HEK293 (cell line): Measurements from ENCODE around the gene TEAD1.

Experiments
- CTCF ChIA-PET: fragments of 350-600 bp; formaldehyde crosslinking; extraction: SDS; loops from one replicate; lab custom pipeline; 2021; ENCODE audit warnings: antibody characterized with exemption; lab: Yijun Ruan, JAX
- POLR2A ChIA-PET: fragments of 300-600 bp; formaldehyde crosslinking; extraction: SDS; loops from one replicate; lab custom pipeline; 2020; ENCODE audit warnings: antibody characterized with exemption, inconsistent platforms; lab: Yijun Ruan, JAX
- H3K27ac ChIP-seq: fragments of 200-500 bp; sonication (Bioruptor generic); 2 replicates; pipeline ENCODE4 v1.5.1; 2014; ENCODE audit warnings: low read depth, low read length, control low read depth, inconsistent platforms; ENCODE audit errors: extremely low read depth
- H3K36me3 ChIP-seq, 2 experiments: fragments of 200-500 bp in 1 of 2; sonication (Bioruptor generic) in 1 of 2; 1 replicate in 1 of 2; 2 replicates in 1 of 2; pipeline ENCODE4 v1.5.1; 2014 to 2017; ENCODE audit warnings: inconsistent platforms in 2 of 2, low read length in 2 of 2; ENCODE audit not compliant: control insufficient read depth in 2 of 2, insufficient read depth in 1 of 2
- H3K4me1 ChIP-seq: fragments of 200-500 bp; sonication (Bioruptor generic); 2 replicates; pipeline ENCODE4 v1.5.1; 2014; ENCODE audit warnings: mild to moderate bottlenecking, low read length, inconsistent platforms; ENCODE audit not compliant: control insufficient read depth, insufficient read depth
- H3K4me3 ChIP-seq: 2 replicates; pipeline ENCODE4 v1.5.1; 2011; ENCODE audit warnings: low read depth, mild to moderate bottlenecking, control low read depth, low read length, moderate library complexity
- H3K9me3 ChIP-seq: fragments of 200-500 bp; sonication (Bioruptor generic); 2 replicates; pipeline ENCODE4 v1.5.1; 2014; ENCODE audit warnings: low read depth, low read length, inconsistent platforms; ENCODE audit not compliant: control insufficient read depth, insufficient read depth
- KLF10 ChIP-seq: fragments of 450-650 bp; IDR thresholded peaks from 2 replicates; pipeline ENCODE4 v1.5.1; 2018; ENCODE audit warnings: missing biosample characterization, mild to moderate bottlenecking, missing genetic modification characterization
- KLF7 ChIP-seq: fragments of 450-650 bp; formaldehyde crosslinking; IDR thresholded peaks from 2 replicates; pipeline ENCODE4 v1.5.1; 2016; ENCODE audit warnings: missing biosample characterization, missing genetic modification characterization, borderline replicate concordance
- REPIN1 ChIP-seq: fragments of 450-650 bp; formaldehyde crosslinking; IDR thresholded peaks from 2 replicates; pipeline ENCODE4 v1.5.1; 2017; ENCODE audit warnings: missing biosample characterization, missing genetic modification characterization, low read depth
- SCRT1 ChIP-seq: fragments of 450-650 bp; formaldehyde crosslinking; IDR thresholded peaks from 2 replicates; pipeline ENCODE4 v1.5.1; 2016; ENCODE audit warnings: missing biosample characterization, missing genetic modification characterization, borderline replicate concordance
- ZBTB20 ChIP-seq: fragments of 450-650 bp; formaldehyde crosslinking; IDR thresholded peaks from 2 replicates; pipeline ENCODE4 v1.5.1; 2016; ENCODE audit warnings: missing biosample characterization, missing genetic modification characterization
- ZBTB44 ChIP-seq: fragments of 450-650 bp; IDR thresholded peaks from 2 replicates; pipeline ENCODE4 v1.5.1; 2018; ENCODE audit warnings: missing biosample characterization, mild to moderate bottlenecking, missing genetic modification characterization
- ZBTB48 ChIP-seq: fragments of 450-650 bp; formaldehyde crosslinking; IDR thresholded peaks from 2 replicates; pipeline ENCODE4 v1.5.1; 2016; ENCODE audit warnings: missing biosample characterization, missing genetic modification characterization
- ZBTB49 ChIP-seq: fragments of 450-650 bp; formaldehyde crosslinking; IDR thresholded peaks from 2 replicates; pipeline ENCODE4 v1.5.1; 2016; ENCODE audit warnings: missing biosample characterization, missing genetic modification characterization, low read depth
- ZBTB8A ChIP-seq: fragments of 450-650 bp; formaldehyde crosslinking; IDR thresholded peaks from 2 replicates; pipeline ENCODE4 v1.5.1; 2016; ENCODE audit warnings: missing biosample characterization, missing genetic modification characterization
- ZIC2 ChIP-seq: fragments of 450-650 bp; formaldehyde crosslinking; IDR thresholded peaks from 2 replicates; pipeline ENCODE4 v1.5.1; 2016; ENCODE audit warnings: missing biosample characterization, missing genetic modification characterization
- ZNF10 ChIP-seq: fragments of 450-650 bp; formaldehyde crosslinking; IDR thresholded peaks from 2 replicates; pipeline ENCODE4 v1.5.1; 2017; ENCODE audit warnings: missing biosample characterization, missing genetic modification characterization
- ZNF121 ChIP-seq: fragments of 450-650 bp; formaldehyde crosslinking; IDR thresholded peaks from 2 replicates; pipeline ENCODE4 v1.5.1; 2016; ENCODE audit warnings: missing biosample characterization, missing genetic modification characterization
- ZNF2 ChIP-seq: fragments of 450-650 bp; formaldehyde crosslinking; IDR thresholded peaks from 2 replicates; pipeline ENCODE4 v1.5.1; 2016; ENCODE audit warnings: missing biosample characterization, missing genetic modification characterization
- ZNF239 ChIP-seq: fragments of 450-650 bp; formaldehyde crosslinking; IDR thresholded peaks from 2 replicates; pipeline ENCODE4 v1.5.1; 2016; ENCODE audit warnings: missing biosample characterization, missing genetic modification characterization
- ZNF292 ChIP-seq: fragments of 450-650 bp; formaldehyde crosslinking; IDR thresholded peaks from 2 replicates; pipeline ENCODE4 v1.5.1; 2016; ENCODE audit warnings: low read depth, missing biosample characterization, missing genetic modification characterization, borderline replicate concordance
- ZNF350 ChIP-seq: fragments of 450-650 bp; formaldehyde crosslinking; IDR thresholded peaks from 2 replicates; pipeline ENCODE4 v1.5.0; 2017; ENCODE audit warnings: missing biosample characterization, mild to moderate bottlenecking, missing genetic modification characterization
- ZNF354C ChIP-seq: fragments of 450-650 bp; formaldehyde crosslinking; IDR thresholded peaks from 2 replicates; pipeline ENCODE4 v1.5.1; 2016; ENCODE audit warnings: missing biosample characterization, missing genetic modification characterization, low read depth, borderline replicate concordance
- ZNF366 ChIP-seq: fragments of 450-650 bp; formaldehyde crosslinking; conservative IDR thresholded peaks from 2 replicates; pipeline ENCODE4 v1.5.1; 2016; ENCODE audit warnings: missing biosample characterization, missing genetic modification characterization
- ZNF426 ChIP-seq: fragments of 450-650 bp; formaldehyde crosslinking; IDR thresholded peaks from 2 replicates; pipeline ENCODE4 v1.5.1; 2017; ENCODE audit warnings: missing biosample characterization, missing genetic modification characterization, mild to moderate bottlenecking, inconsistent platforms, moderate library complexity
- ZNF561 ChIP-seq: fragments of 450-650 bp; IDR thresholded peaks from 2 replicates; pipeline ENCODE4 v1.5.1; 2018; ENCODE audit warnings: missing biosample characterization, missing genetic modification characterization, borderline replicate concordance
- ZNF645 ChIP-seq: fragments of 450-650 bp; formaldehyde crosslinking; IDR thresholded peaks from 2 replicates; pipeline ENCODE4; 2016; ENCODE audit warnings: missing biosample characterization, missing genetic modification characterization
- ZNF660 ChIP-seq: fragments of 450-650 bp; IDR thresholded peaks from 2 replicates; pipeline ENCODE4 v1.5.1; 2018; ENCODE audit warnings: missing biosample characterization, mild to moderate bottlenecking, missing genetic modification characterization
- ZNF707 ChIP-seq: fragments of 450-650 bp; formaldehyde crosslinking; IDR thresholded peaks from 2 replicates; pipeline ENCODE4 v1.5.1; 2016; ENCODE audit warnings: missing biosample characterization, missing genetic modification characterization
- ZNF791 ChIP-seq: fragments of 450-650 bp; formaldehyde crosslinking; IDR thresholded peaks from 2 replicates; pipeline ENCODE4 v1.5.1; 2016; ENCODE audit warnings: missing biosample characterization, missing genetic modification characterization
- ZNF830 ChIP-seq: fragments of 450-650 bp; IDR thresholded peaks from 2 replicates; pipeline ENCODE4 v1.5.0; 2018; ENCODE audit warnings: missing biosample characterization, missing genetic modification characterization, low read depth, mild to moderate bottlenecking, moderate library complexity
- ZNF837 ChIP-seq: fragments of 450-650 bp; formaldehyde crosslinking; IDR thresholded peaks from 2 replicates; pipeline ENCODE4 v1.5.1; 2016; ENCODE audit warnings: missing biosample characterization, missing genetic modification characterization

Gene TEAD1

GRCh38 chr11:12800871-12801270, 126.7 kb downstream of the TEAD1 start:
- Histone ChIP-seq H3K4me1 (peaks cover 32% of the 10 kb centered on the region), H3K9me3 (no peaks in the 10 kb centered on the region), H3K4me3 (no peak overlapping the region), H3K36me3 (no peaks in the 10 kb centered on the region), H3K27ac (peak overlapping the region; percentile 42; the same call in 1 of the 2 replicates)
- ChIA-PET POLR2A (interaction anchor here (1.1 kb wide), 1 partner anchor 14 kb away, joined by 3 read pairs; no protein-coding TSS in a partner anchor), CTCF (interaction anchor here (0.6 to 2.2 kb wide), 5 partner anchors 9 to 1775 kb away, joined by 3 to 7 read pairs (median 3); no protein-coding TSS in a partner anchor)
- 0 out of 2 replicates have a peak, but pooled peaks have one; percentile 9 for TF ChIP-seq ZBTB8A (tag by site-specific recombination)
- TF ChIP-seq ZIC2 (tag by site-specific recombination): no peak

GRCh38 chr11:12801976-12802375, 127.8 kb downstream of the TEAD1 start:
- ChIA-PET POLR2A (no interaction called here), CTCF (interaction anchor here (0.6 kb wide), 1 partner anchor 533 kb away, joined by 3 read pairs; no protein-coding TSS in a partner anchor)
- Histone ChIP-seq H3K9me3 (no peaks in the 10 kb centered on the region), H3K27ac (no peak overlapping the region; the same call in 1 of the 2 replicates), H3K36me3 (no peaks in the 10 kb centered on the region), H3K4me1 (peaks cover 32% of the 10 kb centered on the region), H3K4me3 (no peak overlapping the region)
- TF ChIP-seq ZBTB48 (no peak), ZBTB8A (tag by site-specific recombination) (0 out of 2 replicates have a peak, but pooled peaks have one; percentile 21)

- POLR2A ChIA-PET: interaction anchor here (1.0 kb wide), 1 partner anchor 98 kb away, joined by 3 read pairs; no protein-coding TSS in a partner anchor
- Histone ChIP-seq H3K4me1 (peaks cover 32% of the 10 kb centered on the region), H3K4me3 (no peak overlapping the region), H3K36me3 (no peaks in the 10 kb centered on the region), H3K9me3 (no peaks in the 10 kb centered on the region), H3K27ac (peak overlapping the region; percentile 53; the same call in 1 of the 2 replicates)
- CTCF ChIA-PET: interaction anchor here (0.6 to 1.2 kb wide), 2 partner anchors 19 to 87 kb away, joined by 3 read pairs; no protein-coding TSS in a partner anchor
- TF ChIP-seq ZNF354C (tag by site-specific recombination): no peak
- no peak for TF ChIP-seq ZBTB49
- no peak for TF ChIP-seq ZNF2
- TF ChIP-seq ZBTB44 (tag by site-specific recombination): peak; percentile 4; the same call in 1 of the 2 replicates
- no peak for TF ChIP-seq ZNF561 (tag by site-specific recombination)
- no peak for TF ChIP-seq REPIN1
- TF ChIP-seq SCRT1 (tag by site-specific recombination): no peak
- no peak for TF ChIP-seq ZNF791 (tag by site-specific recombination)
- TF ChIP-seq ZNF350 (tag by site-specific recombination): no peak
- TF ChIP-seq ZNF366 (tag by site-specific recombination): 0 out of 2 replicates have a peak, but pooled peaks have one; percentile 45
- TF ChIP-seq ZNF645 (tag by site-specific recombination): no peak
- TF ChIP-seq ZNF10 (tag by site-specific recombination): no peak
- TF ChIP-seq KLF10 (tag by site-specific recombination): peak; percentile 47; the same call in 1 of the 2 replicates
- TF ChIP-seq ZNF837 (tag by site-specific recombination): no peak
- TF ChIP-seq ZNF830: no peak
- TF ChIP-seq ZNF292 (tag by site-specific recombination): no peak
- no peak for TF ChIP-seq ZNF660
- peak; percentile 40; the same call in 1 of the 2 replicates for TF ChIP-seq ZBTB20 (tag by site-specific recombination)
- no peak for TF ChIP-seq KLF7 (tag by site-specific recombination)
- TF ChIP-seq ZNF426 (tag by site-specific recombination): no peak
- no peak for TF ChIP-seq ZNF239 (tag by site-specific recombination)
- TF ChIP-seq ZNF707: no peak
- TF ChIP-seq ZNF121 (tag by site-specific recombination): no peak
Observed at GRCh38 chr11:12802418-12803085, 128.3 kb downstream of the TEAD1 start.
